ENCODE data around the gene LAS1L.
"Not testable (repeated sequence)": the region's sequence is repeated elsewhere in the genome, so short reads cannot be mapped to it uniquely, and the experiment has no call there.

GRCh38 chrX:65562850-65563249 is 28.3 kb upstream of the LAS1L start:
- not testable (repeated sequence) for TF ChIP-seq CTCF (tag by site-specific recombination; IDR thresholded peaks at IDR 0.05); ZNF202 (tag by site-specific recombination; IDR thresholded peaks at IDR 0.05; ENCODE audit: borderline replicate concordance); ZNF518A (tag by site-specific recombination; conservative IDR thresholded peaks at IDR 0.05; ENCODE audit: low read depth); ZNF621 (tag by site-specific recombination; IDR thresholded peaks at IDR 0.05); ZFP69B (tag by site-specific recombination; IDR thresholded peaks at IDR 0.05); ZNF48 (tag by site-specific recombination; IDR thresholded peaks at IDR 0.05); GLIS2 (tag by site-specific recombination; IDR thresholded peaks at IDR 0.05); ZNF138 (tag by site-specific recombination; IDR thresholded peaks at IDR 0.05; ENCODE audit: borderline replicate concordance); ZNF510 (tag by site-specific recombination; IDR thresholded peaks at IDR 0.05; ENCODE audit: insufficient replicate concordance)

All from HEK293 (cell line).